ENCODE measurements around the gene NAV3.
A peak's percentile ranks its signal among the peaks of the same experiment; 100 is the strongest.

NAV3 gene

DNA sequence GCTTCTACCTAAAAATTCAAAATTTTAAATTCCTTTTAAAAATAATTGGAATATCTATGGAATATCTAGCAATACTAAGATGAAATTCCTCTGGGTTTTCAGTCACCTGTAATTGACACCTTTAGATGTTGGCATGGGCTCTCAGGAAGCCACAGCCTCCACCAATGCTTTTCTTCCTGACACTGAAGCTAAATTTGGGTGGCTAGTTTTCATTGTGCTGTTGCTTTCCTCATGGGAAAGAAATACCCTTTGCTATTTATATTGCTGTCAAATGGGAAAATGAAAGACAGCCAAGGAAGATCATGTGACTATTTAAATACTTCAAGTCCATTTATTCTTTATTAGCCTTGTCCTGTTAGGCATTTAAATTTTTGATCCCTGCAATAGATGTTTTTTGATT, 313.0 kb downstream of the NAV3 start:
- DNase-seq, result no peak

DNA sequence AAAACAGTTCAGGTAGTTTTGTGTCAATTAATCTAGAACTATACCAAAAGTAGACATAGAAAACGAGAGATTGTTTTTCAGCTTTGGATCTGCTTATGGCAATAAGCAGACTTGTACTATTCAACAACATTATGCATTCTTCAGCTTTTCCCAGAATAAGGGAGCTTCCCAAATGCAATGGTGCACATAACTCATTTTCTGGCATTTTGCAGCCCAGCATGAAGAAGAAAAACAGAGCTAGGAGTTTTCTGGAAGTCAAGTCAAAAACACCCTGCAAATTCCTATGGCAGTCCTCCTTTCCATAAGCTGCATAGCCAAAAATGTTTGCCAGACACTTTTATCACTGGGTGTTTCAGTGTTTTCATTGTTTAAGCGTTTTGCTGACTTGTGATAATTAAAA, 314.7 kb downstream of the NAV3 start:
- DNase-seq, result no peak

DNA sequence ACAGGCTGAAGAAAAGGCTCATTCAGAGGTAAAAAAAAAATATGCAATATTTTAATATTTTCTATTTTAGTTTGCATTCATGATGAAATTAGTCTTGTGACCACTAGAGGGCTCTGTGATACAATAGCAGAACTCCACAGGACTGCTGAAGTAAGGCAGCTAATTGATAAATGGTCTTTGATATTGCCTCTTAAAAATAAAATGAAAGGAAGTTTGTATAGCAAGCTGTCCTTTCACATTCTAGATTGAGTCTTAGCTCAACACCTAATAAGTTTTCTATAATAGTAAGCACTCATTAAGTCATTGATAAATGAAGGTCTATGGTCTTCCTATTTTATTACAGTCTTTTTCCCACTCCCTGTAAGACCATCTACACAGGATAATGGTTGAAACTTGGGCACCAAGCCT, 315.7 kb downstream of the NAV3 start:
- peak; percentile 18 to 25 for DNase-seq

DNA sequence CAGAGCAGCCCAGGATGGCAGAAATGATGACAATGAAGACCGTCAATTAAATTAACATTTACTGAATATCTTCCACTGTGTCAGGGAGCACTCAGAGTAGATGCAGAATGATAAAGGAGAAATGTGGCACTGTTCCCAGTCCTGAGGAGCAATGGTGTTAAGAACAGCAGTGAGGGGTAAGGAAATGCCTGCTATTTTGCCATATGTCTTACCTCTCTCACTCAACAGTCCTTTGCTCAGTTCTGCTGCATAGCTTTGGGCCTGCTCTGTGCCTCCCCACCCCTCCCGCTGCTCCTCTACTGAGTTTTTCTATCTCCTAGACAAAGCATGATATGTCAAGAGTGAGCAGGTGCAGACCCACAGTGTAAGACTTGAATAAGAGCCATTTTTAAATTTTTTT, 318.8 kb downstream of the NAV3 start:
- DNase-seq, result peak in 1 of 2 experiments; percentile 5

DNA sequence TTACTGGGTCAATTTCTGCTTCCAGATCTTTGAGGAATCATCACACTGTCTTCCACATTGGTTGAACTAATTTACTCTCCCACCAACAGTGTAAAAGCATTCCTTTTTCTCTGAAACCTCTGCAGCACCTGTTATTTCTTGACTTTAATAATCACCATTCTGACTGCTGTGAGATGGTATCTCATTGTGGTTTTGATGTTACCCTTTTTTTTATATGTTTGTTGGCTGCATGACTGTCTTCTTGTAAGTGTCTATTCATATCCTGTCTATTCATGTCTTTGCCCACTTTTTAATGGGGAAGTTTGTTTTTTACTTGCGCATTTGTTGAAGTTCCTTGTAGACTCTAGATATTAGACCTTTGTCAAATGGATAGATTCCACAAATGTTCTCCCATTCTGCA, 324.9 kb downstream of the NAV3 start:
- no peak for DNase-seq

DNA sequence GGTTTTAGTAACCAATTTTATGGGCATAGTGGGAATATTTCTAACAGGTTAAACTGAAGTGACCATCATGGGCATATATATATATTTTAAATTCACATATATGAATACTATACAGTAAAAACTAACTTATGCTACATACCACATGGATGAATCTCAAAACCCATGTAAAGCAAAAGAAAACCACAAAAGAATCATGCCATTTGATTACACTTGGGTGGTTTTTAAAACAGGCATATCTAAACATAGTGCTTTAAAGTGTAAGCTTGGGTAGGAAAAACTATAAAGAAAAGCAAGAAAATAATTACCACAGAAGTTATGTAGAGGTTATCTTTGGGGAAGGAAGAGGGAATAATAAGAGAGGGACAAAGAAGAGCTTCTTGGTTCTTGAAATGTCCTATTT, 326.1 kb downstream of the NAV3 start:
- DNase-seq, result no peak

DNA sequence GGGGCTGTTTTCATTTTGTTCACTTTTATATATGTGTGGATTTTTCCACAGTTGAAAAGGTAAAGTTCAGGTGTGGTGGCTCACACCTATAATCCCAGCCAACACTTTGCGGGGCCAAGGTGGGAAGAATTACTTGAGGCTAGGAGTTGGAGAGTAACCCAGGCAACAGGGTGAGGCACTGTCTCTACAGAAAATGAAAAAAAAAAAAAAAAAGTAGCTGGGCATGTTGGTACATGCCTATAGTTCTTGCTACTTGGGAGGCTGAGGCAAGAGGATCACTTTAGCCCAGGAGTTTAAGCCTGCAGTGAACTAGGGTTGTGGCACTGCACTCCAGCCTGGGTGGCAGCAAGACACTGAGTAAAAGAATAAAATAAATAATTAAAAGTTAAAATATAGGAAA, 326.5 kb downstream of the NAV3 start:
- DNase-seq, result no peak

DNA sequence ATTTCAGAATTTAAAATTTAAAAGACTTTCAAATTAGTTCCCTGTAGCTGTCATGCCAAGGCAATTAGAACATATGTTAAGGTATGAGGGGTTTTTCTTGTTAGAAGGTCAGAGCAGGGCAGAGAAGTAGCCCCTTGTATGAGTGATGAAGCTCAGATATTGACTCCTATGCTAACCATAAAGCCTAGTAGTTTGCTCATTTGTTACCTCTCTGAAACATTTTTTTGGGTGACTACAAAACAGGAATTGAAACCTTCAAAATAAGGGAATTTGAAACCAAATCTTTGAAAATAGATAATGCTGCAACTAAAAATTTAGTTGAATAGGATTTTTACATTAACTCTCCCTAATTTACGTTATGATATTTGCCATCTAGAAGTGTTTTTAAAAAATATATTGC, 333.5 kb downstream of the NAV3 start:
- no peak for DNase-seq

DNA sequence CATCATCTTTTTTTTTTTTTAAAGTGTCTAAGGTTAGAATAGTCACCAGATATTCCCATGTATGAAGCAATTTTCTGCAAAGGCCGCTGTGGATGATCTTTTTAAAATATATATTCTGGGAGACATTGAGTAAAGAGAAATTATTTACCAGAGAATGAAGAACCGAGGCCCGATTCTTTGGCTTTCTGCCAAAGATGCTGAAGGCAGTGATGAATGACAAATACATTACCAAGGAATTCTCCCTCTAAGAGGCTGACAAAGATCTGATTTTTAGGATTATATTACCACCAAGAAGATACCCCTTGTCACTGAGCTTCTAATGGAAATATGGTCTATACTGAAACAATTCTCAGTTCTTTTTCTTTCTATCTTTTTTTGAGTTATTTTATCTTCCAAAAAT, 336.8 kb downstream of the NAV3 start:
- no peak for DNase-seq

DNA sequence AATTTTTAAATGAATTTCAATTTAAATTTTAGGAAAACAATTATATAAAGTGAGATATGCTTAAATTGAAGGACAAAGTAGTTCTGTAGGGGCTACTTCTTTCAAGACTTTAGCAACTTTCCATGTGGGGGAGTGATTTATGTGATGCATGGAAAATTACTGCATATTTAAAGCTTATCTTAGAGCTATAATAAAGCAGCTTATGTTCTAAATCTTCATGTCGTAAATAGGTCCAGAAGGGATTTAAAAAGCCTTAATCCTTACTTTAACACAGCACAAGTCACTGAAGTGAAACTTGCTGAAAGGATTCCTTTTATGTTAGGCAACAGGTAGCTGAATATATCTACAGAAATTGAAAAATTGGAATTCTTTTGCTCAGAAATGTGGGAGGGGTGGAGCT, 340.4 kb downstream of the NAV3 start:
- no peak for DNase-seq

DNA sequence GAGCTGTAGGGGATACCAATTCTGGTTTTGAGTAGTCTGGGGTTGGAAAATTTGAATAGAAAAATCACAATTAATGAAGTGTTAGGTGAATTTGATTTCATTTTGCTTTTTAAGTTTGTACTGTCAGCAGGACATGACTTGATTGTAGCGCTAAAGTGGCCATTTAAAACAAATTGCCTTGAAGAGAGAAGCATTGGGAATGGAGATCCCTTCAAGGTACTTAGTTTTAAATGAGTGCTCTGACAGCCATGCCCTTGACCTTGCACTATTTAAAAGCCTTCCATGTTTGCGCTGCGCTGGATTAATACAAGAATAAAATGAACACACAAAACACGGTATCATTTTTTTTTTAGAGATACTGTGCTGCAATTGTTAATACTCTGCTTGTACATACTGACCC, 345.9 kb downstream of the NAV3 start:
- no peak for DNase-seq

DNA sequence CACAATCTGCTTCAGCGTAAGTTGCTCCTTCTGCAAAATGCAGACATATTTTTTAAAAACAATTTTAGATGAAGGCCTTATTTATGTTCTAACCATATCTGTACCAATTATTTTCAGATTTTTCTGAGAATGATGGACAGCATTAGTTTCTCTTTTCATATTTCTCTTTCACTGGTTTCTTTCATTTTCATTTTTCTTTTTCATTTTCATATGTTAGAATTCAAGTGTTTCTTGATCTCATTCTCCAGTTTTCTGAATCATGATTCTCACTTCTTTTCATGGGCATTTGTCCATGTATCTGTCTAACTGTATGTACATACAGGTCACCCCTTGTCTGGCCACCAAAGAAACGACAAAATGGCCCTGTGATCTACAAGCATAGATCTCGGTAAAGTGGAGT, 346.6 kb downstream of the NAV3 start:
- DNase-seq, result no peak

DNA sequence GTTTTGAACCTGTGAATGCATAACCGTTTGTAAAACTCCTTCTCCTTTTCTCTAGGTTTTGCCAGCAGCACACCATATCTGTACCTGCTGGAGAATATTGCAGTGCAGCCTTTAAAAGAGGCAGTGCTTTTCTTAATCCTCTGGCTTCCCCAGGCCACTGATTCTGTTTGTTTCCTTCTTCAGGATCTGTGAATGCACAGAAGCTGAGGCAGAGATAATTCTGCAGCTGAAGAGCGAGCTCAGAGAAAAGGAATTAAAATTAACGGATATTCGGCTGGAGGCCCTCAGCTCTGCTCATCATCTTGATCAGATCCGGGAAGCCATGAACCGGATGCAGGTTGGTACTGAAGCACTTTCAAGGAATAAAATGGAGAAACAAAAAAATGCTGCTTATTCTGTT, 348.7 kb downstream of the NAV3 start:
- no peak for DNase-seq

DNA sequence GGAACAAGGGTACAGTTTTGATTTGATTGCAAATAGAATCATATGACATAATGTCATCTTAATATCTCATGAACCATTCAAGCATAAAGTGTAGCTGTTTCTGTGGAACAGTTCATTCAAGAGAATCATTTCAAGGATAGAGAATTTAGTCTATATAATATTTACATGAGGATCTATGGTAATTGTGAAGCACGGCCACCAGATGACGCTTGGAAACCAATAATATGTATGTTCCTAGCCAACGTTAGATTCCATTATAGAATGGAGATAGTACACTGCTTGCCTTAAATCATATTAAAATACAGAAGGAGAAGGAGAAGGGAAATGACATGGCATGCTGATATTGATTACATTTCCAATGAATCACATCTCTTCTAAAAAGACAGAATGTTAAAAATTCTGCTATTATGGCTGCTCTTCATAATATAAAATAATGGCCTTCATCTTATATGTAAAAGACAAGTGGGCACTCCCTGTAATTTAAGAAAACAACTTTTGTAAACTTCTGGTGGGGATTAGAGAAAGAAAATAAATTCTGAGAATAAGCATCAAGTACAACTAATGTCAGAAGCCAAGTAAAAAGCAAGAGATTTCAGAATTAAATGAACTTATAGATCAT, 351.0 kb downstream of the NAV3 start:
- peak; percentile 9 to 45 for DNase-seq

DNA sequence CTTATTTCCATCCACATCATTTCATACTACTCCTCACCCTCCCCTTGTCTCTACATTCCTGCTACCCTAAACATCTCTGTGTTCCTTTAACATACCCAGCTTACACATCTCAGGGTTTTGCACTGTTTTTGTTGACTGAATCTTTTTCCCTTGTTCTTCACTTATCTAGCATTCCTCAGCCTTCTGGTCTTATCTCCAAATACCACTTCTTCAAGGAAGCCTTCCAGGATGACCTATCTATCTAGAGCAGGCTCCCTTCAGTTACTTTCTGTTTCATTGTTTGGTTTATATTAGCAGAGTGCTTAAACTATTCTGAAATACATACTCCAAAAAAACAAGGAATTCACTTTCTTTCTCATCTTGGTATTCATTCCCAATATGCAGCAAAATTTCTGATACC, 353.1 kb downstream of the NAV3 start:
- DNase-seq, result no peak

DNA sequence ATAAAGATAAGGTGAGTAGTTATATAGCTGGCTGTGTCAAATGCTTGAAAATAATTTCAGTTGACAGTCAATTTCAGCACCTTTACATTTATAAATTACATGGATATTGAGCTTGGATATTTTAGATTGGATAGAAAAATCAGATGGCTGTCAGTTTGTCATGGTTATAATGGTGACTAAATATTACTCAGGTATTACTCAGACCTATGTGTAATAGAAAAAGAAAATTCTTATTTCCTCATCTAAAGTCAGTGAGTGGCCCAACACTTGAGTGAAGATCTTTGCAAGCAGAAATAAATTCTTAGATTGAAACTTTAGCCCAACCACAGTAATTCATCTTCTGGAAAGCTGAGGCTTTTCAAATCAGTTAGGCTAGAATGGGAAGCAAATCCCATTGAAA, 354.4 kb downstream of the NAV3 start:
- no peak for DNase-seq

DNA sequence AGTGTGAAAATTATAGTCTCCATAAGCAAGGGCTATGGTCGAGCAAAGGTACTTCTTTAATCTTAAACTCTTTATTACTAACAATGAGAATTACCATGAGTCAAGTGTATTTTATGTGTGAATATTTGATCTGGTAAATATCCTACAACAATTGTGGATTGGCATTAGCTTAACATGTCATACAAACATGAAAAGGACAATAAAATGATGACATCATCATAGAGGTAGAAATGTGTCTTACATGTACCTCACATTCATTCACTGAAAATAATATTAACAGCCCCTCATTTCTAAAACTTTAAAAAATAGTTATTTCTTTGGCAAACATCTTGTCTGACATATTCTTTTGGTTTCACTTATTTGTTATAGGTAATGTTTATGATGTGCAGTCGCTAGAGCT, 355.0 kb downstream of the NAV3 start:
- DNase-seq, result no peak

DNA sequence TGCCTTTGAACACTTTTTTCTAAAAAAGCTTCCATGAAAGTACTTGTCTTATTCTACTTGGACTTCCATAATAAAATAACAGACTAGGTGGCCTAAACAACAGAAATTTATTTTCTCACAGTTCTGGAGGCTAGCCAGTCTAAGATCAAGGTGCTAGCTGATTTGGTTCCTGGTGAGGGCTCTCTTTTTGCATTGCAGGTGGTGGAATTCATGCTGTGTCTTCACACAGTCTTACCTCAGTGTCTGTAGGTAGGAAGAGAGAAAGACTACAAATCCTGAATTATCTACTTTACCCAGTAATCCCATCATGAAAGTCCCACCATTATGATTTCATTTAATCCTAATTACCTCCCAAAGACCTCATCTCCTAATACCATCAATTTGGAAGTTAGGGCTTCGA, 356.0 kb downstream of the NAV3 start:
- DNase-seq, result no peak

DNA sequence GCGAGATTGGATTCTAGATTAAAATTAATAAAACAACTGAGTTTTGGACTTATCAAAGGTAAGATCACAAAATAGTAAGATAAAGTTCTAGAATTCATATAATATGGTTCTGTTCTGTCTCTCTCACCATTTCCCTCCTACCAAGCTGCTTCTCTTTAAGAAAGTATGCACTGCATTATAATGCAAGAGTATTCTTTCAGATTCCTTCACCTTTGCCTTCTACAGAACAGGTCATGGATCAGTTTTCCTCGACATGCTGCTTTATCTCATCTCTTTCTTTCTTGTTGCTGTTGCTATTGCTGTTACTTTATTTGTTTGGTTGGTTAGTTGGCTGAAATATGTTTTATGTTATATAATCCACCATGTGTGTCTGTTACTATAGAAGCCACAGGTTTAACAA, 357.0 kb downstream of the NAV3 start:
- DNase-seq, result no peak

DNA sequence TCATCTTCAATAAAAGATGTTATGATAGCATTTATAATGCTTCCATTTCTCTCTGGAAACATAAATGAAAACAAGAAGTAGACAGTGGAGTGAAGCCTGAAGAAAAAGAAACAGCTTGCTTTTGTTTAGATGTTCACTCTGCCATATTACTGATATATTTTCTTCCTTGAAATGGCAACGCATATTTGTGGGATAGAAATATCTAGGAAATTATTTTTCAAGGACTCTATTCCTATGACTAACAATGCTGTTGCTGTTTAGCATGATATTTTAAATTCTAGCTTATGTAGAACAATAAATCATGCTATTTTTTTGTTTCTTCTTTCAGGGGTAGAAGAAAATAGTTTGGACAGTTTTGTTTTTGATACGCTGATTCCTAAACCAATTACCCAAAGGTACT, 359.0 kb downstream of the NAV3 start:
- DNase-seq, result no peak

DNA sequence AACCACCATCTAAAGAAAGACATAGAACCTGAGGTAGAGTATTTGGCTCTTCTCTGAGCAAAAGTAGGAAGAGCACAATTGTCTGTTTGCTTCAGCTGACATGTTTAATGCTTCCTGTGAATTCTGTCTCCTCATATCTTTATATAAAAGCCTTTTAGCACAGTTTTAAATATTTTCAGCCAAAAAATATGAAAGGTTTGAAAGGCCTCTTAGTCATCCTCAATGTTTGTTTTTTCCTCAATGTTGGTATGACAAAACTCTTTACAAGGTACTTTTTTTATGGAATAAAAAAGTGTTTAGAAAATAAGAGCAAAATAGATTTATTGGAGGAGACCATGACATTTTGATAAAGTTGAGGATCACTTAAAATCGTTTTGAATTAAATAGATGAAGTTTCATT, 360.9 kb downstream of the NAV3 start:
- DNase-seq, result no peak

DNA sequence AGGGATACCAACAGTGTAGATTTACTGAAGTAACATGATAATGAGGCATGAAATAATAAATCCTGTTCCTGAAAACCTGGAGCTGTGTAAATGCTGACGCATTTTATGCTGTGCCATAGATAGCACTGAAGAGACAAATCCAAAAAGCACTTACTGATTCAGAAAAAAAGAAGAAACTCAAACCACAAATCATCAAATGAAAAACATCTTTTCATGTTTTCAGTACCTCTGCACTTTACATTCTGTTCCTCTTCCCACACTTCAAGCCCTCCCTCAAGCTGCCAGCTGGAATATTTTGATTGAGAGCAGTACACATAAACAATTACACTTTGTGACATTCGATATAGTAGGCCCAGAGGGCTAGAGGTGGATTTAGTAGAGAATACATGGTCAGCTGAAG, 362.3 kb downstream of the NAV3 start:
- DNase-seq, result no peak

DNA sequence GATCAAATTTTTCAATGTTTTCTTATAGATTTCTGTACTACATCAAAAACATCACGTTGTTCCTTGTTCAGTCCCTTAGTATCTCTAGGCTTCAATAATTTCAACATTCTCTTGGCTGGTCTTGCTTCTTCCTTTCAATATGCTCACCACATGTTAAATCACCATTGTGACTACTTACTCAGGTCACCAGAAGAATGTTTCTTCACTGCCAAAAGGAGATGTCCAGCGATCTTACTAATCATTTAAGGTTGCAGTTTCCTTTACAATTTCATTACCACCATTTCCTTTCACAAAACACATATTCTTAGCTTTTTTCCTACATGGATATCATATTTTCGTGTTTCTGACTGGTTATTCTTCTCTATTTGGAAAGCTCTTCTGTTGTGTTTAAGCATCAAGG, 363.8 kb downstream of the NAV3 start:
- no peak for DNase-seq

DNA sequence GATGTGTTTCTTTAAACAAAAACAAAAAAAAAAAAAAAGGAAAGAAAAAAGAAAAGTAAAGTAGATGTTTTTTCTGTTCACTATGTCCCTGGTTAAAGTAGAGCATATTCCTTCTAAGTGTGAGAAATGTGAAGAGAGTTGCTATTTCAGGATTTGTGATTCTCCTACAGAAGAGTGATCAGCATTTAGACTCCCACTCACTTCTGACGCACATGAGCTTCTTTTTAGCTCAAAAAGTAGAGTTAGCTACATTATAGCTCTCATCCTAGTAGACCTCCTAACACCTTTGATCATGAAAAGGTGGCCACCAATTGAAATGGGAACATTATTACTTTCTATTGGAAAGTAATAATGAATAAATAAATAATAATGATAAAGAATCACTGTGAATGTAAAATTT, 368.2 kb downstream of the NAV3 start:
- DNase-seq, result no peak

DNA sequence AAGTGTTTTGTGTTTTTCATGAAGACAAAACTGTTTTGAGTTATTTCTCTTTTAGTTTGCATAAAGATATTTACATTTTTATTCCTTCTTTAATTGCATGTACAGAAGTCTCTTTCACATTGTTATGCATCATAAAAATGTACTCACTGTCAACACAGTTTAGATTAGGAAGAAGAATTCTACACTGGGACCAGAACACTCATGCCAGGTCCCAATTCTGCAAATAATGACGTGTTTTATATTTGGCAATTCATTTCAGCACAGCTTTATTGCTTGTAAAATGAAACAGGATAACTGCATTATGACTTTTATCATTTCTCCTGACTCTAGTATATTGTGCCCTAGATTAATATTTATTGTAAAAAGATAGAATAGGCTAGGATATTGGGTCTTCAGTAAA, 369.2 kb downstream of the NAV3 start:
- no peak for DNase-seq

DNA sequence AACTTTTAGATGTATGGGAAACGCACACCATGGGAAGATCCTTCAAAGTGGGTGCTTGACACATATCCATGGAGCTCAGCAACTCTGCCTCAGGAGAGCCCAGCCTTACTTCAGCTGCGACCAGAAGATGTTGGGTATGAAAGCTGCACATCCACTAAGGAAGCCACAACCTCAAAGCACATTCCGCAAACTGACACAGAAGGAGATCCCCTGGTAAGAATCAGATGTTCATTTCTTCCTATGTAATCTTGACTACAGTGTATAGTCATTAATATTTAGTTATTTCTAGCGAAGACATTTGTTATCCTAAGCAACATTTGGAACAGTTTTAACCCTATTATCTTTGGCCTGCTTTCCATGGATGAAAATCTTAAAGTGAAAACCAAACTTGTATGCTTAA, 374.2 kb downstream of the NAV3 start:
- DNase-seq, result no peak
